Nephron (organoid): ENCODE results near the gene PRKD3.

Experiments
- H3K27ac Mint-ChIP-seq, 3 experiments: 2 replicates each; pipeline ENCODE4 v1.8.0; 2020; ENCODE audit warnings: mixed read lengths in 3 of 3, mild to moderate bottlenecking in 2 of 3, moderate library complexity in 1 of 3
- H3K27me3 Mint-ChIP-seq: 2 replicates; pipeline ENCODE4 v1.8.0; 2021; ENCODE audit warnings: low read depth, mild to moderate bottlenecking, moderate library complexity, mixed read lengths
- H3K36me3 Mint-ChIP-seq: 2 replicates; pipeline ENCODE4 v1.8.0; 2020; ENCODE audit warnings: low read depth, mixed read lengths
- H3K4me1 Mint-ChIP-seq: 2 replicates; pipeline ENCODE4 v1.8.0; 2020; ENCODE audit warnings: mixed read lengths
- H3K4me3 Mint-ChIP-seq, 3 experiments: 2 replicates each; pipeline ENCODE4 v1.8.0; 2020; ENCODE audit warnings: mild to moderate bottlenecking in 3 of 3, mixed read lengths in 3 of 3, moderate library complexity in 2 of 3
- H3K9me3 Mint-ChIP-seq: 2 replicates; pipeline ENCODE4 v1.8.0; 2020; ENCODE audit warnings: mixed read lengths
- TF ChIP-seq, protein P1 (sequence below), 3 experiments: fragments of 200-600 bp; sonication (generic); IDR thresholded peaks; one replicate each; pipeline ENCODE4 v1.5.0; 2021; ENCODE audit warnings: antibody characterized with exemption in 3 of 3; ENCODE audit not compliant: unreplicated experiment in 3 of 3

The PRKD3 gene

DNA sequence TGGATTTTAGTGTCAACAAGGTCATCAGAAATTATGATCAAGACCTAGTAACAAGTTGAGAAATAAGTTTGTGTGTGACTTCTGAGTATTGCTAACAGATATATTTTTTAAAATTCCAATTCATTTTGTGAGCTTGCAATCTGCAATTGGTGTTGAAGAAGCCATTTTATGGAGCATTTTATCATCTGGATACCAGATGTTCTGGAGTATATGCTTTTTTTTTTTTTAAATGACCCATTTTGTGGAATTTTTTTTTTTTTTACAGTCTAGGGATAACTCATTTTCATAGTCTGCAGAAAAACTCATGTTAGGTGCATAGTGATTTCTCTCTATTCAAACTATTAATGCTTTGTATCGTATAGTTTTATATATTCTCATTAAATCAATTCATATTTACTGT lies 32.4 kb upstream of the PRKD3 start:
- H3K4me1 Mint-ChIP-seq, result no peaks in the 10 kb centered on the region
- no peaks in the 10 kb centered on the region for H3K9me3 Mint-ChIP-seq
- no peak overlapping the region for H3K4me3 Mint-ChIP-seq
- TF ChIP-seq, protein P1, sequence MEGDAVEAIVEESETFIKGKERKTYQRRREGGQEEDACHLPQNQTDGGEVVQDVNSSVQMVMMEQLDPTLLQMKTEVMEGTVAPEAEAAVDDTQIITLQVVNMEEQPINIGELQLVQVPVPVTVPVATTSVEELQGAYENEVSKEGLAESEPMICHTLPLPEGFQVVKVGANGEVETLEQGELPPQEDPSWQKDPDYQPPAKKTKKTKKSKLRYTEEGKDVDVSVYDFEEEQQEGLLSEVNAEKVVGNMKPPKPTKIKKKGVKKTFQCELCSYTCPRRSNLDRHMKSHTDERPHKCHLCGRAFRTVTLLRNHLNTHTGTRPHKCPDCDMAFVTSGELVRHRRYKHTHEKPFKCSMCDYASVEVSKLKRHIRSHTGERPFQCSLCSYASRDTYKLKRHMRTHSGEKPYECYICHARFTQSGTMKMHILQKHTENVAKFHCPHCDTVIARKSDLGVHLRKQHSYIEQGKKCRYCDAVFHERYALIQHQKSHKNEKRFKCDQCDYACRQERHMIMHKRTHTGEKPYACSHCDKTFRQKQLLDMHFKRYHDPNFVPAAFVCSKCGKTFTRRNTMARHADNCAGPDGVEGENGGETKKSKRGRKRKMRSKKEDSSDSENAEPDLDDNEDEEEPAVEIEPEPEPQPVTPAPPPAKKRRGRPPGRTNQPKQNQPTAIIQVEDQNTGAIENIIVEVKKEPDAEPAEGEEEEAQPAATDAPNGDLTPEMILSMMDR (IDR thresholded peaks at IDR 0.05; ENCODE audit: unreplicated experiment in 3 of 3), result no peak
- H3K27ac Mint-ChIP-seq, result no peak overlapping the region
- no peaks in the 10 kb centered on the region for H3K27me3 Mint-ChIP-seq
- no peaks in the 10 kb centered on the region for H3K36me3 Mint-ChIP-seq

DNA sequence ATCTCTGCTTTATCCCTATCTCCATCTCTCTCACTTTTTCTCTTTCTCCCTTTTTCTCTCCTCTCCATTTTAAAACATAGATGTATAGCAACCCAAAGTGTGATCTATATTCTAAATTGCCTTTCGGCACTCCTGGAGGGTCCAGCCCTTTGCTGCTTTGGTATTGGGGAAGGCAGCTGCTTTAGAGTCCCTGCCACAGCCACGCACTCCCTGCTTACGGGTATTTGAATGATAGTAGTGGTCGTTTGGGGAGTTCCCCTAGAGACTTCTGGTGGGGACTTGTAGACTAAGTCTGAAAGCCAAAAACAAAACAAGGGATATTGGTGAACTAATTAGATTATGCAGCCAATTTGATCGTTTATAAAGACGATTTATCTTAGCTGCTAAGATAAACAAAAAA lies 31.7 kb upstream of the PRKD3 start:
- Mint-ChIP-seq H3K27me3 (no peaks in the 10 kb centered on the region), H3K9me3 (no peaks in the 10 kb centered on the region), H3K4me1 (no peaks in the 10 kb centered on the region), H3K27ac (no peak overlapping the region), H3K36me3 (no peaks in the 10 kb centered on the region), H3K4me3 (no peak overlapping the region)
- TF ChIP-seq, protein P1 (IDR thresholded peaks at IDR 0.05; ENCODE audit: unreplicated experiment in 3 of 3), result no peak

DNA sequence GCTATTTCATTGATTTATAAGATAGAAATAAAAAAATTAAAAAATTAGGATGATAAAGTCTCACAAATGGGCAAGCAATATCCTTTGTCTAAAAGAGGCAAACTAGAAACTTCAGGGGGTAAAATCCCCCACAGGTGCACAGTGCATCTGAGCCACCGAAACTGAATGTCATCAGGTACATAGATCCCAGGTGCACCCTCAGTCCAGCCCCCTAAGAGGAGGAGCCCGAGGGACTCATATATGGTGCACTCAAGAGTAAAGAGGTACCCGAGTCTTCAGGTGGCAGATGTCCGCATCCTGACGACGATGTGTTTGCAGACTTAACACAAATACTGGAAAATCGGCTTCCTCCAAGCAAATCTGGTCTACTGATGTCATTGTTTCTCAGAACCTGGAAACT lies 31.1 kb upstream of the PRKD3 start:
- no peaks in the 10 kb centered on the region for H3K36me3 Mint-ChIP-seq
- no peaks in the 10 kb centered on the region for H3K9me3 Mint-ChIP-seq
- no peak overlapping the region for H3K4me3 Mint-ChIP-seq
- H3K27ac Mint-ChIP-seq, result no peak overlapping the region
- TF ChIP-seq, protein P1 (IDR thresholded peaks at IDR 0.05; ENCODE audit: unreplicated experiment in 3 of 3), result no peak
- H3K4me1 Mint-ChIP-seq, result peaks cover 1% of the 10 kb centered on the region
- no peaks in the 10 kb centered on the region for H3K27me3 Mint-ChIP-seq

DNA sequence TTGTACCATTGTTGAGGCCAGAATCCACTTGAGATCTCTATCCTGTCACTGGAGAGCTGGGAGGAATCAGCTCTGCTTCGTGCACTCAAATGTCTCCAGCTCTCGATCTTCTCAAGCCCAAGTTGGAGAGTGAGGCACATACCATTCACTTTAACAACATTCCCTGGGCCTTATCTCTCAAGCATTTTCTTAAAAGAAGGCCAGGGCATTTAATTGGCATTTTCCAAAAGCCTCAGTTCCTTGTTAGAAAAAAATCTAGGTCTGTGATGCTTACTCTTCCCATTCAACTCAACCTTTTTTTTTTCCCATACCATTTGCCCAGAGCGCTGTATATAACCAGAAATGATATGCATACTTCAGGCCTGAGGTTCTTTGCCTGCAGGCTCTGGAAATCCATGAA lies 29.9 kb upstream of the PRKD3 start:
- Mint-ChIP-seq H3K27me3 (no peaks in the 10 kb centered on the region), H3K4me3 (no peak overlapping the region), H3K27ac (peak overlapping the region in 1 of 3 experiments; percentile 57), H3K9me3 (no peaks in the 10 kb centered on the region), H3K4me1 (peaks cover 13% of the 10 kb centered on the region), H3K36me3 (no peaks in the 10 kb centered on the region)
- TF ChIP-seq, protein P1 (IDR thresholded peaks at IDR 0.05; ENCODE audit: unreplicated experiment in 3 of 3), result no peak

GRCh38 chr2:37350034-37350433 lies 25.4 kb upstream of the PRKD3 start:
- H3K27ac Mint-ChIP-seq, result peak overlapping the region; percentile 85 to 94 (median 94)
- H3K36me3 Mint-ChIP-seq, result no peaks in the 10 kb centered on the region
- H3K4me3 Mint-ChIP-seq, result peak overlapping the region in 2 of 3 experiments; percentile 24 to 29
- no peaks in the 10 kb centered on the region for H3K9me3 Mint-ChIP-seq
- H3K4me1 Mint-ChIP-seq, result peaks cover 25% of the 10 kb centered on the region
- TF ChIP-seq, protein P1 (IDR thresholded peaks at IDR 0.05; ENCODE audit: unreplicated experiment in 3 of 3), result no peak
- H3K27me3 Mint-ChIP-seq, result no peaks in the 10 kb centered on the region

GRCh38 chr2:37349231-37349860 lies 24.7 kb upstream of the PRKD3 start:
- H3K27me3 Mint-ChIP-seq, result no peaks in the 10 kb centered on the region
- H3K9me3 Mint-ChIP-seq, result no peaks in the 10 kb centered on the region

More at GRCh38 chr2:37349231-37349860, 24.7 kb upstream of the PRKD3 start:
- TF ChIP-seq, protein P1 (IDR thresholded peaks at IDR 0.05; ENCODE audit: unreplicated experiment in 3 of 3), result no peak
- Mint-ChIP-seq H3K27ac (peak overlapping the region; percentile 85 to 94 (median 94)), H3K4me3 (no peak overlapping the region), H3K36me3 (no peaks in the 10 kb centered on the region), H3K4me1 (peaks cover 25% of the 10 kb centered on the region)
